Measurements from ENCODE around the gene RBBP8NL.

DNA sequence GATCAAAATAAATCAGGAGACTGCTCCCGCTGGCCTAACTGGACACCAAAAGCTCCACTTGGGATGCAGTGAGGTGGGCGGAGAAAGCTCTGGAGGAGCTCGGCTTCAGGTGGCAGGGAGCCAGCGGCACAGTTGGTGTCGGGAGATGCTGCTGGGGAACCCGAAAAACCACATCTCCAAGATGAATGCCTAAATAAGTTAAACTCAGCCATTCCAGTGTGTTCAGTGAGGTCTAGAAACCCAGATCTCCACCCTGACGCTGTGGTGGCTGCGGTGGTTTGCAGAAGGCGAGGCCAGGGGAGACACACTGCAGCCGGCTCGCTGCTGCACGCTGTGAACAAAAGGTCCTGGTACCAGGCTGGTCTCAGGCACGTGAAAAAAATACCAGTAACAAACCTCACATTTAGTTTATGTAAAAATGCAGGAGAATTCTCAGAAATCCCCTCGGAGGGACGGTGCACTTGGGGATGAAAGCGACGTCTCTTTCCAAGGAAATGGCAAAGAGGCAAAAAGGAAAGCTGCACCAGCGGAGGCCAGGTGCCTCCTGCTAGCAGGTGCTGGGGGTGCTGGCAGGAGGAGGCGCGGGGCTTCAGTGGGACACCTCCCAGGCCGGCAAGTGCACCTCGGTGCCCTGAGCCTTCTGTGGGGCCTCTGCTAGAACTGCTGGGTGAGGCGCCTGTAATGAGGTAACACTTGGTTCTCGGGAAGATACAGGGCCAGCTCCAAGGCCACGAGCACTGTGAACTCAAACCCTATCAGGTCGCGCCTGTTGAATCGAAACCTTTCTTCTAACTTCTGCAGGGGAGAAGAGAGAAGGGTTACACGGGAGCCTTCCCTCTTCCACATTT, 36.8 kb downstream of the RBBP8NL start:
- TF ChIP-seq, protein P1, sequence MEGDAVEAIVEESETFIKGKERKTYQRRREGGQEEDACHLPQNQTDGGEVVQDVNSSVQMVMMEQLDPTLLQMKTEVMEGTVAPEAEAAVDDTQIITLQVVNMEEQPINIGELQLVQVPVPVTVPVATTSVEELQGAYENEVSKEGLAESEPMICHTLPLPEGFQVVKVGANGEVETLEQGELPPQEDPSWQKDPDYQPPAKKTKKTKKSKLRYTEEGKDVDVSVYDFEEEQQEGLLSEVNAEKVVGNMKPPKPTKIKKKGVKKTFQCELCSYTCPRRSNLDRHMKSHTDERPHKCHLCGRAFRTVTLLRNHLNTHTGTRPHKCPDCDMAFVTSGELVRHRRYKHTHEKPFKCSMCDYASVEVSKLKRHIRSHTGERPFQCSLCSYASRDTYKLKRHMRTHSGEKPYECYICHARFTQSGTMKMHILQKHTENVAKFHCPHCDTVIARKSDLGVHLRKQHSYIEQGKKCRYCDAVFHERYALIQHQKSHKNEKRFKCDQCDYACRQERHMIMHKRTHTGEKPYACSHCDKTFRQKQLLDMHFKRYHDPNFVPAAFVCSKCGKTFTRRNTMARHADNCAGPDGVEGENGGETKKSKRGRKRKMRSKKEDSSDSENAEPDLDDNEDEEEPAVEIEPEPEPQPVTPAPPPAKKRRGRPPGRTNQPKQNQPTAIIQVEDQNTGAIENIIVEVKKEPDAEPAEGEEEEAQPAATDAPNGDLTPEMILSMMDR (IDR thresholded peaks at IDR 0.05; ENCODE audit: low read length), result no peak
- TF ChIP-seq EZH2 (IDR thresholded peaks at IDR 0.05; ENCODE audit: borderline replicate concordance, low read length), result no peak

Measured in OCI-LY1 (cell line).